GM23338 (cell line): ENCODE results near the gene CDC42BPB. TPM values are rescaled to one million over a fixed set of nuclear protein-coding genes. Genes with fewer than 3 reads are reported as not detected.

Experiments used
- ATAC-seq: fragments of 200-7000 bp; cut with Tn5 transposase; 3 replicates; pipeline ENCODE4 v1.9.1; 2020
- DNase-seq: peaks from one replicate; pipeline ENCODE4 v3.0.0-alpha.2; 2015; ENCODE audit warnings: low spot score
- H2AFZ ChIP-seq: fragments of 200-600 bp; sonication (generic); 2 replicates; pipeline ENCODE4 v1.8.0; 2016; ENCODE audit warnings: antibody characterized with exemption, mild to moderate bottlenecking, moderate library complexity
- H3F3A ChIP-seq: fragments of 200-600 bp; sonication (generic); replicated peaks from 2 replicates; pipeline ENCODE4 v1.8.0; 2017; ENCODE audit warnings: antibody characterized with exemption, mixed run types, low read depth
- H3K27ac ChIP-seq: fragments of 200-600 bp; sonication (generic); 2 replicates; pipeline ENCODE4 v1.6.1; 2016; ENCODE audit warnings: low read depth
- H3K27me3 ChIP-seq: fragments of 200-600 bp; sonication (generic); 2 replicates; pipeline ENCODE4 v1.8.0; 2016; ENCODE audit warnings: mild to moderate bottlenecking, mixed run types, moderate library complexity; ENCODE audit not compliant: insufficient read depth
- H3K36me3 ChIP-seq: fragments of 200-600 bp; sonication (generic); 2 replicates; pipeline ENCODE4 v1.8.0; 2016; ENCODE audit warnings: mild to moderate bottlenecking; ENCODE audit not compliant: insufficient read depth
- H3K4me1 ChIP-seq: fragments of 200-600 bp; sonication (generic); 2 replicates; pipeline ENCODE4 v1.8.0; 2016; ENCODE audit warnings: mild to moderate bottlenecking, moderate library complexity; ENCODE audit not compliant: insufficient read depth
- H3K4me2 ChIP-seq: fragments of 200-600 bp; sonication (generic); 2 replicates; pipeline ENCODE4 v1.7.1; 2017; ENCODE audit warnings: mixed run types
- H3K4me3 ChIP-seq: fragments of 200-600 bp; sonication (generic); 2 replicates; pipeline ENCODE4 v1.6.1; 2016; ENCODE audit warnings: mixed run types
- H3K79me2 ChIP-seq: fragments of 200-600 bp; sonication (generic); replicated peaks from 2 replicates; pipeline ENCODE4 v1.8.0; 2017; ENCODE audit warnings: mild to moderate bottlenecking; ENCODE audit not compliant: insufficient read depth
- H3K9me2 ChIP-seq: fragments of 200-600 bp; sonication (generic); 2 replicates; pipeline ENCODE4 v1.8.0; 2017; ENCODE audit not compliant: insufficient read depth
- H4K20me1 ChIP-seq: fragments of 200-600 bp; sonication (generic); replicated peaks from 2 replicates; pipeline ENCODE4 v1.8.0; 2017; ENCODE audit warnings: mild to moderate bottlenecking; ENCODE audit not compliant: insufficient read depth
- H3K27ac Mint-ChIP-seq: 2 replicates; pipeline ENCODE4 v1.8.0; 2020; ENCODE audit warnings: inconsistent platforms, mild to moderate bottlenecking, moderate library complexity, mixed read lengths
- H3K27me3 Mint-ChIP-seq: 3 replicates; pipeline ENCODE4 v1.8.0; 2022; ENCODE audit warnings: low read depth, mild to moderate bottlenecking, moderate library complexity, mixed read lengths, inconsistent platforms; ENCODE audit not compliant: insufficient read depth, poor library complexity
- H3K36me3 Mint-ChIP-seq: 3 replicates; pipeline ENCODE4 v1.8.0; 2021; ENCODE audit warnings: low read depth, mild to moderate bottlenecking, inconsistent platforms, moderate library complexity, mixed read lengths
- H3K4me1 Mint-ChIP-seq: 3 replicates; pipeline ENCODE4 v1.8.0; 2020; ENCODE audit warnings: mild to moderate bottlenecking, inconsistent platforms, mixed read lengths
- H3K4me3 Mint-ChIP-seq: 3 replicates; pipeline ENCODE4 v1.8.0; 2021; ENCODE audit warnings: moderate library complexity, mild to moderate bottlenecking, inconsistent platforms, mixed read lengths
- H3K9me3 Mint-ChIP-seq: 3 replicates; pipeline ENCODE4 v1.8.0; 2020; ENCODE audit warnings: moderate library complexity, mild to moderate bottlenecking, inconsistent platforms, mixed read lengths
- CREB1 ChIP-seq: fragments of 250-450 bp; sonication (Bioruptor Pico); IDR thresholded peaks from 2 replicates; pipeline ENCODE4 v1.5.0; 2020; ENCODE audit warnings: low read depth, mild to moderate bottlenecking, moderate library complexity
- ETS1 ChIP-seq: IDR thresholded peaks from 2 replicates; pipeline ENCODE4 v1.6.1; 2016; ENCODE audit warnings: antibody characterized with exemption
- EZH2 ChIP-seq: fragments of 200-600 bp; sonication (generic); IDR thresholded peaks from one replicate; pipeline ENCODE4 v1.8.0; 2017; ENCODE audit warnings: antibody characterized with exemption, mild to moderate bottlenecking, low read depth; ENCODE audit not compliant: unreplicated experiment
- EZH2phosphoT487 ChIP-seq: fragments of 200-600 bp; sonication (generic); IDR thresholded peaks from one replicate; pipeline ENCODE4 v1.8.1; 2018; ENCODE audit warnings: antibody characterized with exemption; ENCODE audit not compliant: unreplicated experiment
- JUNB ChIP-seq: IDR thresholded peaks from one replicate; pipeline ENCODE4 v1.6.1; 2016; ENCODE audit warnings: antibody characterized with exemption; ENCODE audit not compliant: unreplicated experiment
- NANOG ChIP-seq: IDR thresholded peaks from 2 replicates; pipeline ENCODE4 v1.6.1; 2016; ENCODE audit warnings: antibody characterized with exemption, borderline replicate concordance
- STAT1 ChIP-seq: IDR thresholded peaks from one replicate; pipeline ENCODE4 v1.6.1; 2016; ENCODE audit warnings: antibody characterized with exemption; ENCODE audit not compliant: unreplicated experiment
- ZNF114 ChIP-seq: fragments of 250-450 bp; sonication (Bioruptor Pico); IDR thresholded peaks from 2 replicates; pipeline ENCODE4 v1.5.0; 2020; ENCODE audit warnings: mild to moderate bottlenecking, moderate library complexity
- ZNF331 ChIP-seq: fragments of 250-450 bp; sonication (Bioruptor Pico); IDR thresholded peaks from 2 replicates; pipeline ENCODE4 v1.5.0; 2020; ENCODE audit warnings: low read depth, mild to moderate bottlenecking, moderate library complexity
- polyA plus RNA-seq: library from polyadenylated mRNA; unstranded; fragments of >200 nt; fragmentation: Nextera tagmentation; extraction: Ambion mirVana; gene quantifications from 2 replicates; pipeline ENCODE4 v1.2.1, GENCODE V29; 2016
- total RNA-seq: library from RNA; depleted of rRNA; stranded (reverse); fragments of >200 nt; shearing (Covaris generic); gene quantifications from 2 replicates; pipeline ENCODE4 v1.2.3, GENCODE V29; 2014
- TF ChIP-seq, protein P1 (sequence below): IDR thresholded peaks from one replicate; pipeline ENCODE4 v1.6.1; 2018; ENCODE audit warnings: antibody characterized with exemption; ENCODE audit not compliant: unreplicated experiment

CDC42BPB gene
- total and polyA plus RNA-seq, 2 experiments from 2014 or later: 12.3 to 127 TPM

GRCh38 chr14:103064978-103065377, 7.6 kb upstream of the CDC42BPB start:
- TF ChIP-seq, protein P1, sequence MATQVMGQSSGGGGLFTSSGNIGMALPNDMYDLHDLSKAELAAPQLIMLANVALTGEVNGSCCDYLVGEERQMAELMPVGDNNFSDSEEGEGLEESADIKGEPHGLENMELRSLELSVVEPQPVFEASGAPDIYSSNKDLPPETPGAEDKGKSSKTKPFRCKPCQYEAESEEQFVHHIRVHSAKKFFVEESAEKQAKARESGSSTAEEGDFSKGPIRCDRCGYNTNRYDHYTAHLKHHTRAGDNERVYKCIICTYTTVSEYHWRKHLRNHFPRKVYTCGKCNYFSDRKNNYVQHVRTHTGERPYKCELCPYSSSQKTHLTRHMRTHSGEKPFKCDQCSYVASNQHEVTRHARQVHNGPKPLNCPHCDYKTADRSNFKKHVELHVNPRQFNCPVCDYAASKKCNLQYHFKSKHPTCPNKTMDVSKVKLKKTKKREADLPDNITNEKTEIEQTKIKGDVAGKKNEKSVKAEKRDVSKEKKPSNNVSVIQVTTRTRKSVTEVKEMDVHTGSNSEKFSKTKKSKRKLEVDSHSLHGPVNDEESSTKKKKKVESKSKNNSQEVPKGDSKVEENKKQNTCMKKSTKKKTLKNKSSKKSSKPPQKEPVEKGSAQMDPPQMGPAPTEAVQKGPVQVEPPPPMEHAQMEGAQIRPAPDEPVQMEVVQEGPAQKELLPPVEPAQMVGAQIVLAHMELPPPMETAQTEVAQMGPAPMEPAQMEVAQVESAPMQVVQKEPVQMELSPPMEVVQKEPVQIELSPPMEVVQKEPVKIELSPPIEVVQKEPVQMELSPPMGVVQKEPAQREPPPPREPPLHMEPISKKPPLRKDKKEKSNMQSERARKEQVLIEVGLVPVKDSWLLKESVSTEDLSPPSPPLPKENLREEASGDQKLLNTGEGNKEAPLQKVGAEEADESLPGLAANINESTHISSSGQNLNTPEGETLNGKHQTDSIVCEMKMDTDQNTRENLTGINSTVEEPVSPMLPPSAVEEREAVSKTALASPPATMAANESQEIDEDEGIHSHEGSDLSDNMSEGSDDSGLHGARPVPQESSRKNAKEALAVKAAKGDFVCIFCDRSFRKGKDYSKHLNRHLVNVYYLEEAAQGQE: no peak
- TF ChIP-seq JUNB (no peak), ETS1 (no peak), CREB1 (CRISPR knock-in tag) (no peak), ZNF114 (CRISPR knock-in tag) (no peak), STAT1 (no peak), ZNF331 (CRISPR knock-in tag) (no peak), EZH2 (no peak), EZH2phosphoT487 (no peak)
- no peaks in the 10 kb centered on the region for H3K27me3 ChIP-seq
- H2AFZ ChIP-seq: no peak overlapping the region
- no peaks in the 10 kb centered on the region for H3F3A ChIP-seq
- no peaks in the 10 kb centered on the region for H3K9me2 ChIP-seq
- Mint-ChIP-seq H3K27ac (no peak overlapping the region), H3K9me3 (no peaks in the 10 kb centered on the region), H3K36me3 (no peaks in the 10 kb centered on the region), H3K4me3 (no peak overlapping the region), H3K4me1 (peaks cover 5% of the 10 kb centered on the region; the same call in 2 of the 3 replicates), H3K27me3 (peaks cover 6% of the 10 kb centered on the region)
- H3K4me2 ChIP-seq: no peak overlapping the region
- no peaks in the 10 kb centered on the region for H3K4me1 ChIP-seq
- peaks cover 3% of the 10 kb centered on the region; the same call in 1 of the 2 replicates for H4K20me1 ChIP-seq
- no peaks in the 10 kb centered on the region for H3K79me2 ChIP-seq
- H3K36me3 ChIP-seq: no peaks in the 10 kb centered on the region
- H3K27ac ChIP-seq: no peak overlapping the region
- ATAC-seq: no peak
- no peak for DNase-seq
- H3K4me3 ChIP-seq: no peak overlapping the region

DNA sequence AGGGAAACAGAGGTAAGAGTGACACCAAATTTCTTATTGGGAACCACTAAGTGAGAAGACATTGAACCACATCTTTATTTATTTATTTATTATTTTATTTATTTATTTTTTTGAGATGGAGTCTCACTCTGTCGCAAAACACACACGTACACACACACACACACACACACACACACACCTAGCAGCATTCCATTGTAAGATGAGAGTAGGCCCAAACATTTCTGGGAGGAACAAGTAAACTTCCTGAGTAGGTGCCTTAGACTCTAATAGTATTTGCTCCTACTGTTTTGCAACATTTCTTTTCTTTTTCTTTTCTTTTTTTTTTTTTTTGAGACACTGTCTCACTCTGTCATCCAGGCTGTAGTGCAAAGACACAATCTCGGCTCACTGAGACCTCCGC, 7.1 kb upstream of the CDC42BPB start:
- H3K79me2 ChIP-seq: no peaks in the 10 kb centered on the region
- no peaks in the 10 kb centered on the region for H3K9me3 Mint-ChIP-seq
- H3K4me1 Mint-ChIP-seq: peaks cover 5% of the 10 kb centered on the region; the same call in 1 of the 3 replicates
- ATAC-seq: no peak
- H2AFZ ChIP-seq: no peak overlapping the region
- H3K27ac Mint-ChIP-seq: no peak overlapping the region
- no peak overlapping the region for H3K4me3 ChIP-seq
- no peaks in the 10 kb centered on the region for H3K36me3 ChIP-seq
- no peaks in the 10 kb centered on the region for H3K36me3 Mint-ChIP-seq
- H3K27me3 Mint-ChIP-seq: peaks cover 4% of the 10 kb centered on the region
- no peaks in the 10 kb centered on the region for H3K4me1 ChIP-seq
- no peaks in the 10 kb centered on the region for H3K9me2 ChIP-seq
- no peaks in the 10 kb centered on the region for H3F3A ChIP-seq
- no peaks in the 10 kb centered on the region for H3K27me3 ChIP-seq
- H4K20me1 ChIP-seq: peaks cover 3% of the 10 kb centered on the region; the same call in 1 of the 2 replicates
- no peak overlapping the region for H3K27ac ChIP-seq
- H3K4me3 Mint-ChIP-seq: no peak overlapping the region
- DNase-seq: no peak
- H3K4me2 ChIP-seq: no peak overlapping the region
- no peak for TF ChIP-seq ZNF331 (CRISPR knock-in tag)
- TF ChIP-seq, protein P1: no peak
- TF ChIP-seq ZNF114 (CRISPR knock-in tag): no peak
- TF ChIP-seq JUNB: no peak
- no peak for TF ChIP-seq NANOG
- no peak for TF ChIP-seq EZH2phosphoT487
